ENCODE measurements around the gene DEPDC1B.

DNA sequence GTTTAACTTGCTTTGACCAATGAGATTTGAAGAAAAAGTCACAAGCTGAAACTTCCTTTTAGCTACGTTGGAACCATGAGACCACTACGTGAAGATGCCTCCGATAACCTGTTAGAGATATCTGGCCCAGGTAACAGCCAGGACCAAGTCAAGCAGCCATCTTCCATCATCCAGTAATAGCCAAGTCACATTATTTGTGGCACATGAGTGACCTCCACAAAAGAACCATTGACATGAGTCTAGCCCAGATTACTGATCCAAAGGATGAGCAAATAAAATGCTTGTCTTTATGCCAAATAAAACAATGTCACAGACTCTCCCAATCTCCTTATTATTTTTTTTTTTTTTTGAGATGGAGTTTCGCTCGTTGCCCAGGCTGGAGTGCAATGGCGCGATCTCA is 1.6 kb downstream of the DEPDC1B start:
- TF ChIP-seq, protein P1, sequence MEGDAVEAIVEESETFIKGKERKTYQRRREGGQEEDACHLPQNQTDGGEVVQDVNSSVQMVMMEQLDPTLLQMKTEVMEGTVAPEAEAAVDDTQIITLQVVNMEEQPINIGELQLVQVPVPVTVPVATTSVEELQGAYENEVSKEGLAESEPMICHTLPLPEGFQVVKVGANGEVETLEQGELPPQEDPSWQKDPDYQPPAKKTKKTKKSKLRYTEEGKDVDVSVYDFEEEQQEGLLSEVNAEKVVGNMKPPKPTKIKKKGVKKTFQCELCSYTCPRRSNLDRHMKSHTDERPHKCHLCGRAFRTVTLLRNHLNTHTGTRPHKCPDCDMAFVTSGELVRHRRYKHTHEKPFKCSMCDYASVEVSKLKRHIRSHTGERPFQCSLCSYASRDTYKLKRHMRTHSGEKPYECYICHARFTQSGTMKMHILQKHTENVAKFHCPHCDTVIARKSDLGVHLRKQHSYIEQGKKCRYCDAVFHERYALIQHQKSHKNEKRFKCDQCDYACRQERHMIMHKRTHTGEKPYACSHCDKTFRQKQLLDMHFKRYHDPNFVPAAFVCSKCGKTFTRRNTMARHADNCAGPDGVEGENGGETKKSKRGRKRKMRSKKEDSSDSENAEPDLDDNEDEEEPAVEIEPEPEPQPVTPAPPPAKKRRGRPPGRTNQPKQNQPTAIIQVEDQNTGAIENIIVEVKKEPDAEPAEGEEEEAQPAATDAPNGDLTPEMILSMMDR (conservative IDR thresholded peaks at IDR 0.05; ENCODE audit: low read depth, low read length), result no peak
- TF ChIP-seq EZH2 (IDR thresholded peaks at IDR 0.05; ENCODE audit: borderline replicate concordance, low read depth, low read length, poor library complexity, severe bottlenecking), result no peak
